ENCODE measurements around the gene DEPDC5.
"Not testable (repeated sequence)": the region's sequence is repeated elsewhere in the genome, so short reads cannot be mapped to it uniquely, and the experiment has no call there.

Gene DEPDC5

GRCh38 chr22:31814942-31815341, 61.1 kb downstream of the DEPDC5 start:
- no peaks in the 10 kb centered on the region for H3K9me3 Mint-ChIP-seq
- no peaks in the 10 kb centered on the region for H3K27me3 Mint-ChIP-seq
- H3K4me3 Mint-ChIP-seq: no peak overlapping the region
- H3K36me3 Mint-ChIP-seq: peaks cover 56% of the 10 kb centered on the region
- H3K4me1 Mint-ChIP-seq: peaks cover 6% of the 10 kb centered on the region
- no peak for DNase-seq
- no peak overlapping the region for H3K27ac Mint-ChIP-seq
- CTCF ChIA-PET: no interaction called here

GRCh38 chr22:31815383-31815814, 61.6 kb downstream of the DEPDC5 start:
- H3K27me3 Mint-ChIP-seq, H3K4me3 Mint-ChIP-seq, H3K9me3 Mint-ChIP-seq, CTCF ChIA-PET, DNase-seq, H3K4me1 Mint-ChIP-seq: not testable (repeated sequence)
- H3K36me3 Mint-ChIP-seq: peaks cover 53% of the 10 kb centered on the region
- H3K27ac Mint-ChIP-seq: peak overlapping the region; percentile 45

- H3K9me3 Mint-ChIP-seq: no peaks in the 10 kb centered on the region
- peaks cover 6% of the 10 kb centered on the region for H3K4me1 Mint-ChIP-seq
- H3K27me3 Mint-ChIP-seq: no peaks in the 10 kb centered on the region
- no peak overlapping the region for H3K27ac Mint-ChIP-seq
- CTCF ChIA-PET: no interaction called here
- peaks cover 56% of the 10 kb centered on the region for H3K36me3 Mint-ChIP-seq
- H3K4me3 Mint-ChIP-seq: no peak overlapping the region
- no peak for DNase-seq
Observed at GRCh38 chr22:31816750-31817149, 62.9 kb downstream of the DEPDC5 start.

- Mint-ChIP-seq H3K4me3 (no peak overlapping the region), H3K27me3 (no peaks in the 10 kb centered on the region), H3K4me1 (peaks cover 6% of the 10 kb centered on the region), H3K36me3 (peaks cover 63% of the 10 kb centered on the region), H3K9me3 (no peaks in the 10 kb centered on the region), H3K27ac (no peak overlapping the region)
- no peak for DNase-seq
- CTCF ChIA-PET: no interaction called here
Observed at GRCh38 chr22:31818481-31819392, 64.9 kb downstream of the DEPDC5 start.

- peaks cover 6% of the 10 kb centered on the region for H3K4me1 Mint-ChIP-seq
- no peaks in the 10 kb centered on the region for H3K27me3 Mint-ChIP-seq
- CTCF ChIA-PET: no interaction called here
- no peak overlapping the region for H3K27ac Mint-ChIP-seq
- DNase-seq: no peak
- peaks cover 54% of the 10 kb centered on the region for H3K36me3 Mint-ChIP-seq
- H3K4me3 Mint-ChIP-seq: no peak overlapping the region
- no peaks in the 10 kb centered on the region for H3K9me3 Mint-ChIP-seq
Observed at GRCh38 chr22:31820655-31821054, 66.8 kb downstream of the DEPDC5 start.

GRCh38 chr22:31821572-31821971, 67.8 kb downstream of the DEPDC5 start:
- no peaks in the 10 kb centered on the region for H3K27me3 Mint-ChIP-seq
- H3K36me3 Mint-ChIP-seq: peaks cover 51% of the 10 kb centered on the region

GRCh38 chr22:31822523-31822922, 68.7 kb downstream of the DEPDC5 start:
- Mint-ChIP-seq H3K27ac (no peak overlapping the region), H3K36me3 (peaks cover 47% of the 10 kb centered on the region), H3K27me3 (no peaks in the 10 kb centered on the region), H3K4me3 (no peak overlapping the region), H3K9me3 (no peaks in the 10 kb centered on the region), H3K4me1 (peaks cover 6% of the 10 kb centered on the region)
- no peak for DNase-seq
- CTCF ChIA-PET: no interaction called here

More at GRCh38 chr22:31821572-31821971, 67.8 kb downstream of the DEPDC5 start:
- Mint-ChIP-seq H3K4me1 (peaks cover 6% of the 10 kb centered on the region), H3K9me3 (no peaks in the 10 kb centered on the region), H3K4me3 (no peak overlapping the region), H3K27ac (no peak overlapping the region)
- no peak for DNase-seq
- CTCF ChIA-PET: no interaction called here

GRCh38 chr22:31825513-31825912, 71.7 kb downstream of the DEPDC5 start:
- CTCF ChIA-PET: no interaction called here
- H3K27ac Mint-ChIP-seq: no peak overlapping the region
- H3K27me3 Mint-ChIP-seq: no peaks in the 10 kb centered on the region
- DNase-seq: no peak
- H3K36me3 Mint-ChIP-seq: peaks cover 43% of the 10 kb centered on the region
- H3K4me1 Mint-ChIP-seq: peaks cover 19% of the 10 kb centered on the region
- H3K9me3 Mint-ChIP-seq: no peaks in the 10 kb centered on the region
- H3K4me3 Mint-ChIP-seq: no peak overlapping the region

- Mint-ChIP-seq H3K4me1 (peaks cover 25% of the 10 kb centered on the region), H3K4me3 (no peak overlapping the region), H3K27ac (no peak overlapping the region), H3K9me3 (no peaks in the 10 kb centered on the region), H3K27me3 (no peaks in the 10 kb centered on the region), H3K36me3 (peaks cover 36% of the 10 kb centered on the region)
- CTCF ChIA-PET: no interaction called here
- no peak for DNase-seq
Observed at GRCh38 chr22:31826443-31826842, 72.6 kb downstream of the DEPDC5 start.

GRCh38 chr22:31828739-31829138, 74.9 kb downstream of the DEPDC5 start:
- peaks cover 37% of the 10 kb centered on the region for H3K36me3 Mint-ChIP-seq

GRCh38 chr22:31829505-31829904, 75.7 kb downstream of the DEPDC5 start:
- CTCF ChIA-PET: no interaction called here
- H3K4me3 Mint-ChIP-seq: no peak overlapping the region
- DNase-seq: peak; percentile 24
- peaks cover 29% of the 10 kb centered on the region for H3K4me1 Mint-ChIP-seq
- no peaks in the 10 kb centered on the region for H3K9me3 Mint-ChIP-seq
- H3K27me3 Mint-ChIP-seq: no peaks in the 10 kb centered on the region
- H3K36me3 Mint-ChIP-seq: peaks cover 39% of the 10 kb centered on the region
- H3K27ac Mint-ChIP-seq: peak overlapping the region; percentile 6

More at GRCh38 chr22:31828739-31829138, 74.9 kb downstream of the DEPDC5 start:
- CTCF ChIA-PET: no interaction called here
- Mint-ChIP-seq H3K4me3 (no peak overlapping the region), H3K27me3 (no peaks in the 10 kb centered on the region), H3K27ac (no peak overlapping the region), H3K9me3 (no peaks in the 10 kb centered on the region), H3K4me1 (peaks cover 29% of the 10 kb centered on the region)
- no peak for DNase-seq

- no peak for DNase-seq
- H3K36me3 Mint-ChIP-seq: peaks cover 38% of the 10 kb centered on the region
- no peak overlapping the region for H3K4me3 Mint-ChIP-seq
- no peaks in the 10 kb centered on the region for H3K9me3 Mint-ChIP-seq
- CTCF ChIA-PET: no interaction called here
- no peak overlapping the region for H3K27ac Mint-ChIP-seq
- H3K27me3 Mint-ChIP-seq: no peaks in the 10 kb centered on the region
- H3K4me1 Mint-ChIP-seq: peaks cover 29% of the 10 kb centered on the region
Observed at GRCh38 chr22:31830721-31831070, 76.9 kb downstream of the DEPDC5 start.

- CTCF ChIA-PET: interaction anchor here (1.3 to 1.4 kb wide), 2 partner anchors 9 to 137 kb away, joined by 3 to 4 read pairs; no protein-coding TSS in a partner anchor
- H3K4me1 Mint-ChIP-seq: peaks cover 24% of the 10 kb centered on the region
- no peak overlapping the region for H3K27ac Mint-ChIP-seq
- H3K27me3 Mint-ChIP-seq: no peaks in the 10 kb centered on the region
- H3K36me3 Mint-ChIP-seq: peaks cover 40% of the 10 kb centered on the region
- no peak for DNase-seq
- no peak overlapping the region for H3K4me3 Mint-ChIP-seq
- no peaks in the 10 kb centered on the region for H3K9me3 Mint-ChIP-seq
Observed at GRCh38 chr22:31833930-31834329, 80.1 kb downstream of the DEPDC5 start.

GRCh38 chr22:31836010-31836409, 82.2 kb downstream of the DEPDC5 start:
- Mint-ChIP-seq H3K27ac (no peak overlapping the region), H3K27me3 (no peaks in the 10 kb centered on the region), H3K4me3 (no peak overlapping the region), H3K36me3 (peaks cover 42% of the 10 kb centered on the region), H3K9me3 (no peaks in the 10 kb centered on the region), H3K4me1 (peaks cover 5% of the 10 kb centered on the region)
- CTCF ChIA-PET: no interaction called here
- no peak for DNase-seq

- no peaks in the 10 kb centered on the region for H3K27me3 Mint-ChIP-seq
- no peaks in the 10 kb centered on the region for H3K4me1 Mint-ChIP-seq
- no peaks in the 10 kb centered on the region for H3K9me3 Mint-ChIP-seq
- H3K36me3 Mint-ChIP-seq: peaks cover 35% of the 10 kb centered on the region
- CTCF ChIA-PET: no interaction called here
- no peak for DNase-seq
- H3K4me3 Mint-ChIP-seq: no peak overlapping the region
- no peak overlapping the region for H3K27ac Mint-ChIP-seq
Observed at GRCh38 chr22:31838917-31839316, 85.1 kb downstream of the DEPDC5 start.
